ENCODE results near the gene KRTAP19-4.
"Not testable (repeated sequence)": the region's sequence is repeated elsewhere in the genome, so short reads cannot be mapped to it uniquely, and the experiment has no call there.

Gene KRTAP19-4, protein sequence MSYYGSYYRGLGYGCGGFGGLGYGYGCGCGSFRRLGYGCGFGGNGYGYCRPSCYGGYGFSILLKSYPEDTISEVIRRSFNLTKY

GRCh38 chr21:30497065-30497464, at the start of gene KRTAP19-4:
Gene KRTAP19-4, minus strand, starts transcription at chr21:30497165. Its CDS starts 55 bp downstream, at chr21:30497110.
- H3K4me3 ChIP-seq (ENCODE audit: low read depth, low read length): no peak within 1 kb of the TSS

DNA sequence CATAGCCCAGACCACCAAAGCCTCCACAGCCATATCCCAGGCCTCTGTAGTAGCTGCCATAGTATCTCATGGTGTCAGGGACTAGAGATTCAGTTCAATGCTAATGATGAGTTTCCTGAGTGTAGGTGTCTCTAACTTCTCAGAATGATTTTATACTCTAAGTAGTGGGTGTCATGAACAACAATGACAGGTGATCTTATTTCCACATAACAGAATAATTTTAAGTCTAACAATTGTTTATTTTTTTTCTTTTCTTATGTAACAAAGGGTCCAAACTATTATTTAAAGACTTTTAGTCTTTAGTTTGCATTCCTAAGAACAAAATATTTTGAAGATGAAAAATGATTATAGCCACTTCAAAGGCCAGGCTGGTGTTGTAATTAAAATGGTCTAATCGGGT, 44.8 kb upstream of the KRTAP19-4 start, which contains the start of gene KRTAP19-6:
TSS of gene KRTAP19-6 (minus strand) at position 101 of the 400 bp plus-strand sequence. CDS start at position 70, 31 bp downstream.
- no peak within 1 kb of the TSS for H3K4me3 ChIP-seq (ENCODE audit: low read depth, low read length)

- no peak overlapping the region for H3K4me3 ChIP-seq (ENCODE audit: low read depth, low read length)
Measured at GRCh38 chr21:30518876-30519275, 21.9 kb upstream of the KRTAP19-4 start.

DNA sequence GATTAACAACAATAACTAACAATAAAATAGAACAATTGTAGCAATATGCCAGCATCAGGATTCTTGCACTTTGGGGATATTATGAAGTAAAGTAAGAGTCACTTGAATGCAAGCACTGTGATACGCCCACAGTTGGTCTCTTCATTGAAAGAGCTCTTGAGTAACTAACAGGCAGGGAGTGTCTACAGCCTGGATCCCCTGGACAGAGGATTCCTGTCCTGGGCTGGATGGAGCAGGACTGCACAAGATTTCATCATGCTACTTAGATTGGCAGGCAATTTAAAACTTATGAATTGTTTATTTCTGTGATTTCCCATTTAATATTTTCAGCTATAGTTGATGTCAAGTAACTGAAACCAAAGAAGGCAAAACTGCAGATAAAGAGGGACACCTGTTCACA, 18.7 kb upstream of the KRTAP19-4 start:
- H3K4me3 ChIP-seq (ENCODE audit: low read depth, low read length): no peak overlapping the region

DNA sequence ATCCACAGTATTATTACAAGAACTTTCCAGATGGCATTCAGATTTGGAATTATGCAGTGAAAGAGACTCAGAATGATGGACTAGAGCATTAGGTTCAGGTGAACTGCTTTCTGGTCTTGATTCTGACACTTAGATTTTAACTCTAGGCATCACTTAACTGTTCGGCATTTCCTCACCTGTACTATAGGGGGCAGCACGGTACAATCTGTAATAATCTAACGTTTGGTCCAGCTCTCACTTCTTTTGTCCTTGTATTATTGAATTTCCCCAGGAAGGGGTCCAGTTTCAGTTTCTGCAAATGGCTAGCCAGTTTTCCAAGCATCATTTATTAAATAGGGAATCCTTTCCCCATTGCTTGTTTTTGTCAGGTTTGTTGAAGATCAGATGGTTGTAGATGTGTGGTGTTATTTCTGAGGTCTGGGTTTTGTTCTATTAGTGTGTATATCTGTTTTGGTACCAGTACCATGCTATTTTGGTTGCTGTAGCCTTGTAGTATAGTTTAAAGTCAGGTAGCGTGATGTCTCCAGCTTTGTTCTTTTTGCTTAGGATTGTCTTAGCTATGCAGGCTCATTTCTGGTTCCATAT, 8.7 kb upstream of the KRTAP19-4 start:
- H3K4me3 ChIP-seq (ENCODE audit: low read depth, low read length): not testable (repeated sequence)

DNA sequence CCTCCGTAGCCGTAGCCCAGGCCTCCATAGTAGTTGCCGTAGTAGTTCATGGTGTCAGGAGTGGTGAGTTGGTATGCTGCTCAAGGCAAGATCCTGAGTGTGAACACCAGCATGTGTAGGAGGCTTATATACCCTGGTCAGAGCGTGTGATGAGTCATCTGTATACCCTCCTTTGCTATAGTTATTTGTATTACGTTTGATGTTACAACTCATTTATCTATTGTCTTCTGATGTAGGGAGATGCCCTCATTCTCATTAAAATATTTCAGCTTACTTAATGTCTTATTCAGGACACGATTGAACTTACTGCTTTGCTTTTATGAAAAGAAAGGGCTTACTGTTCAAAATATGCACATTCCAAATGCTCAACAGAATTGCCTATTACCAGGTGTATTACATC, 5.1 kb upstream of the KRTAP19-4 start, which contains the start of gene KRTAP19-5:
TSS of gene KRTAP19-5 (minus strand) at position 101 of the 400 bp plus-strand sequence. CDS start at position 50, 51 bp downstream.
- H3K4me3 ChIP-seq (ENCODE audit: low read depth, low read length): no peak within 1 kb of the TSS

DNA sequence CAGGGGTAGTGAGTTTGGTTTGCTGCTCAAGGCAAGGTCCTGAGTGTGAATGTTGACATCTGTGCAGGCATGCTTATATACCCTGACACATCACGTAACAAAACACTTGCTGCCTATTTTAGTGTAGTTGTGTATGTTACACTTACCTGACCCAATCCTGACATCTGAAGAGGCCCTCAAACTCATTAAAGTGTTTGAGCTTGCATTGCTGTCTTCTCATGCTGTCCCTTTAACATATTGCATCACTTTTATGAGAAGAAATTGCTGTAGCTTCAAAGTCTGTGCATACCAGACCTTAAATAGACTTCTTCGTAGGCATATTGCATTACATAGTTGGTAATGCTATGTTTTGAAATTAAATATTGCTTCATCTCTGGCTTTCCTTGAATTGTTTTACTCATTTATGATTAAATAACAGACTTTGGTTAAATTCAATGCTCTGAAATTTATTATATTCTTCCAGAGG, 5.0 kb downstream of the KRTAP19-4 start, which contains the start of gene KRTAP19-3:
TSS of gene KRTAP19-3 (minus strand) at position 51 of the 466 bp plus-strand sequence. CDS start 56 bp downstream, outside the sequence.
- H3K4me3 ChIP-seq (ENCODE audit: low read depth, low read length): no peak within 1 kb of the TSS

DNA sequence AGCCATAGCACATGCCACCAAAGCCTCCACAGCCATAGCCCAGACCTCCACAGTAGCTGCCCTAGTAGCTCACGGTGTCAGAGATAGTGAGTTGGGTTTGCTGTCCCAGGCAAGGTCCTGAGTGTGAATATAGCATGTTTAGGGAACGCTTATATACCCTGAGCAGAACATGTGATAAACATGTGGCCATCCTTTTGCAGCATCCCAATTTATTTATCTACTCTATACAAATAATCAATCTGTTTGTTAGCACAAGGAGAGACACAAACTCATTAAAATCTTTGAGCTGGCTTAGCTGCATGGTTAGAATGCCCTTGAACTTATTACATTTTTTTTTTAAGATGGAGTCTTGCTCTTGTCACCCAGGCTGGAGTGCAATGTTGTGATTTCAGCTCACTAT, 9.6 kb downstream of the KRTAP19-4 start, which contains the start of gene KRTAP19-2:
TSS of gene KRTAP19-2 (minus strand) at position 101 of the 400 bp plus-strand sequence. CDS start at position 13, 88 bp downstream.
- H3K4me3 ChIP-seq (ENCODE audit: low read depth, low read length): no peak within 1 kb of the TSS

DNA sequence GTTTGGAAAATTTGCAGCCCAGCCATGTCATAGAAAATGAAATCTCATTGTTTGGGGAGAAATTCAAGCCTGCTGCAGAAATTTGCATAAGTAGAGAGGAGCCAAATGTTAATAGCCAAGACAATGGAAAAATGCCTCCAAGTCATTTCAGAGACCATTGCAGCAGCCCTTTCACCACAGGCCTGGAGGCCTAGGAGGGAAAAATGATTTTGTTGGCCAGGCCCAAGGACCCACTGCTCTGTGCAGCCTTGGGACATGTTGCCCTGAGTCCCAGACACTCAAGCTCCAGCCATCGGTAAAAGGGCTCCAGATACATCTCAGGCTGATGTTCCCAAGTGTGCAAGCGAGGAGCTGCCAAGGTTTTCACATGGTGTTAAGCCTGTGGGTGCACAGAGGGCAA, 10.8 kb downstream of the KRTAP19-4 start:
- no peak overlapping the region for H3K4me3 ChIP-seq (ENCODE audit: low read depth, low read length)

GRCh38 chr21:30482130-30482529, 14.8 kb downstream of the KRTAP19-4 start:
- H3K4me3 ChIP-seq (ENCODE audit: low read depth, low read length): no peak overlapping the region

DNA sequence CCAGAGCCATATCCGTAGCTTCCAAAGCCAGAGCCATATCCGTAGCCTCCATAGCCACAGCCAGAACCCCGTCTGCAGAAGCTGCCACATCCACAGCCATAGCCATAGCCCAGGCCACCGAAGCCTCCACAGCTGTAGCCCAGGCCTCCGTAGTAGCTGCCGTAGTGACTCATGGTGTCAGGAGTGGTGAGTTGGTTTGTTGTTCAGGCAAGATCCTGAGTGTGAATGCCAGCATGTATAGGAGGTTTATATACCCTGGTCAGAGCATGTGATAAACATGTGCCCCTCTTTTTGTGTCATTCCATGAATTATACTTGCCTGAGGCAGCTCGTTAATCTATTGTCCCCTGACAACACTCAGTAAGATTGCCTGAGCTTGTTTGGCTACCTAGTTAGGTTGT, 16.8 kb downstream of the KRTAP19-4 start, which contains the start of gene KRTAP19-1:
TSS of gene KRTAP19-1 (minus strand) at position 223 of the 400 bp plus-strand sequence. CDS start at position 173, 50 bp downstream.
- no peak within 1 kb of the TSS for H3K4me3 ChIP-seq (ENCODE audit: low read depth, low read length)

GRCh38 chr21:30479259-30479658, 17.7 kb downstream of the KRTAP19-4 start:
- H3K4me3 ChIP-seq (ENCODE audit: low read depth, low read length): no peak overlapping the region

- H3K4me3 ChIP-seq (ENCODE audit: low read depth, low read length): no peak overlapping the region
Measured at GRCh38 chr21:30478004-30478403, 19.0 kb downstream of the KRTAP19-4 start.

DNA sequence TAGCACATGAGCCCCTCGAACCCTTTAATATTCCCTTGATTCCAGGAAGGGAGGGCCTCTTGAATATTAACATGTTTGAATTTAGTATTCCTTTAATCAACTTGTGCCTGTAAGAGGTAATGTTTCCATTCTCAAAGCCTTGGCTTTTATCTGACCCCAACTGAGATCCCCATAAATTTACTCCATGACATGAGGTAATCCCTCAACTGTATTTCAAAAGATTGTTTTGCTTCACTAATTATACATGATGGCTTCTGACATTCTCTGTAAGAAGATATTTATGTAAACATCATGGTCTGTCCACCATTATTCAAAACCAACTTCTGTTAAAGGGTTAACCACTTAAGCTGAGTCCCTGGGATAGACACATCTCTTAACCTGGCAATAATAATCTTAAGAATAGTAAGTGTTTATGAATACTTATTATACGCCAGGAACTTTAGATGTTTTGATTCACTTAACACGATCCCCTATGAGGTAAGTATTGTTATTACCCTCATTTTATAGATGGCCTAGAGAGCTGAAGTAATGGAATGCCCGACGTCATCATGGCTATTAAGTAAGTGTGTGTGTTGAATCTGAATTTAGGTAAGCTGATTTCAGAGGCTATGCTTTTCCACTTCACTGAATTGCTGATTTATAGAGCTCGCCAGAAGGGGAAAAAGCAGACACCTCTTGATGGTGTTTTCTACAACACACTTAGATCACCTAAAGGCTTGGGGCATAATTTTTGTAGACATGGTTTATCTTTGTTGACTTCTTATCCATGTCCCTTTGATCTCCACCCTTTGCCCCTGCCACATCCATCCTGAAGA, 27.9 kb downstream of the KRTAP19-4 start:
- no peak overlapping the region for H3K4me3 ChIP-seq (ENCODE audit: low read depth, low read length)

- H3K4me3 ChIP-seq (ENCODE audit: low read depth, low read length): no peak overlapping the region
Measured at GRCh38 chr21:30463713-30464112, 33.3 kb downstream of the KRTAP19-4 start.

GRCh38 chr21:30448514-30448913, 48.5 kb downstream of the KRTAP19-4 start:
- H3K4me3 ChIP-seq (ENCODE audit: low read depth, low read length): no peak overlapping the region

DNA sequence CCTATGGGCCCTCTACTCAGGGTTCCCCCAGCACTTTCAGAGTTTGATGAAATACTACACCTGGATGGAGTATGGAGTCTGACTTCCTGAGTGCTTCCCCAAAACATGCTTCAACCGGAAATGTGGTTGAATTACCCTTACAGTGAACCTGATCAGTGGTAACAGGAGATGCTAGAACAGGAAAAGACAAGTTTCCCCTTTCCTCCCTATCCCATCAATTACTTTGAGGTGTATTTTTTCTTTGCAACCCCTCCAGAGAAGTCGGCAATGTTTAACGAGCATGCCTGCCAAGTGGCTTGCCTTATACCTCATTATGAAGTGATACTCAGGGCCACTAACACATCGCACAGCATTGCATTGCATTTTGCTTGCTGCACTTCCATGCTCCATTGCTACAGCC, 49.9 kb downstream of the KRTAP19-4 start:
- no peak overlapping the region for H3K4me3 ChIP-seq (ENCODE audit: low read depth, low read length)

Measured in iPS-11a (cell line).